Measurements from ENCODE around the gene SNX20. TPM values are rescaled to one million over a fixed set of nuclear protein-coding genes. Genes with fewer than 3 reads are reported as not detected.
A peak's percentile ranks its signal among the peaks of the same experiment; 100 is the strongest.

SNX20 gene
- total RNA-seq, 4 donors from 2014 or later, result 2.2 to 6.9 (median 4.4) TPM

DNA sequence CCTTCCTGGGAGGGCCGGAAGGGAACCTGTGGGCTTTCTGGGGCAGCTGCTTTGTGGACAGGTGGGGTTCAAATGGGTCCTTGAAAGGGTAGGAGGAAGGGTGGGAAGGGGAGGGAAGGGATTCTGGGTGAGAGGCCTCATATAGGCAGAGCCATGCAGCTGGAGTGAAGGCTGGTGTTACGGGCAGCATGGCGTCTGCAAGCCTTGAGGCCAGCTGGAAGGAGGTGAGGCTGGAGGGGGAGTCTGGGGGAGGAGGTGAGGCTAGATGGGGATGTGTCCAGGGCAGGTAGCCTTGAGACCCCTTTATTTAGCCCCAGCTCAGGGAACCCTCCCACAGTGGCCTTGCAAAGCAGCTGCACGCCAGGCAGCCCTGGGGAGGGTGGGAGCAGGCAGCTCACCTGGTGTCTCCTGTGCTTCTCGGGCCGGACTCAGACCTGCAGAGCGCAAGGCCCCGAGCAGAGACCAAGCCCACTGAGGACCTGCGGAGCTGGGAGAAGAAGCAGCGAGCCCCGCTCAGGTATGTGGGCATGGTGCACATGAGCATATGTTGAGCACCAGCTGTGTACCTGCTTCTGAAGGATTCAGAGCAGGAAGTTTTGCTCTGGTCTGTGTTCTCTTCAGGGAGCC lies 50.6 kb downstream of the SNX20 start:
- TF ChIP-seq, protein P1, sequence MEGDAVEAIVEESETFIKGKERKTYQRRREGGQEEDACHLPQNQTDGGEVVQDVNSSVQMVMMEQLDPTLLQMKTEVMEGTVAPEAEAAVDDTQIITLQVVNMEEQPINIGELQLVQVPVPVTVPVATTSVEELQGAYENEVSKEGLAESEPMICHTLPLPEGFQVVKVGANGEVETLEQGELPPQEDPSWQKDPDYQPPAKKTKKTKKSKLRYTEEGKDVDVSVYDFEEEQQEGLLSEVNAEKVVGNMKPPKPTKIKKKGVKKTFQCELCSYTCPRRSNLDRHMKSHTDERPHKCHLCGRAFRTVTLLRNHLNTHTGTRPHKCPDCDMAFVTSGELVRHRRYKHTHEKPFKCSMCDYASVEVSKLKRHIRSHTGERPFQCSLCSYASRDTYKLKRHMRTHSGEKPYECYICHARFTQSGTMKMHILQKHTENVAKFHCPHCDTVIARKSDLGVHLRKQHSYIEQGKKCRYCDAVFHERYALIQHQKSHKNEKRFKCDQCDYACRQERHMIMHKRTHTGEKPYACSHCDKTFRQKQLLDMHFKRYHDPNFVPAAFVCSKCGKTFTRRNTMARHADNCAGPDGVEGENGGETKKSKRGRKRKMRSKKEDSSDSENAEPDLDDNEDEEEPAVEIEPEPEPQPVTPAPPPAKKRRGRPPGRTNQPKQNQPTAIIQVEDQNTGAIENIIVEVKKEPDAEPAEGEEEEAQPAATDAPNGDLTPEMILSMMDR (IDR thresholded peaks at IDR 0.05), result no peak
- ATAC-seq (ENCODE audit: low FRiP score) (no peak), DNase-seq (ENCODE audit: low spot score) (no peak)

DNA sequence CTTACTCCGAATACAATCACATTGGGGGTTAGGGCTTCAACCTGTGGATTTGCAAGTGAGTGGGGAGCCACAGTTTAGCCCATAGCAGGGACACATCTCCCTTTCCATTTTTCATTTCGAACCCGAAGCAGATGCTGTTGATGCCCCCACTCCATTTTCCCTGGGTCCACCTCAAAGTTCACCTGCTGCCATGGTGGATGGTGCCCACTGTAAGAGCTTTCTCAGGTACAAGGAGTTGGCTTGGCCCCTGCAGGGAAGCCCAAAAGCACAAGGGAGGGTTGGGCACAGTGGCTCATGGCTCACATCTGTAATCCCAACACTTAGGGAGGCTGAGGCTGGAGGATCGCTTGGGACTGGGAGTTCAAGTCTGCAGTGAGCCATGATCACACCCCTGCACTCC lies 51.8 kb downstream of the SNX20 start:
- no peak for DNase-seq (ENCODE audit: low spot score)
- ATAC-seq (ENCODE audit: low FRiP score), result no peak
- TF ChIP-seq, protein P1 (IDR thresholded peaks at IDR 0.05), result no peak

DNA sequence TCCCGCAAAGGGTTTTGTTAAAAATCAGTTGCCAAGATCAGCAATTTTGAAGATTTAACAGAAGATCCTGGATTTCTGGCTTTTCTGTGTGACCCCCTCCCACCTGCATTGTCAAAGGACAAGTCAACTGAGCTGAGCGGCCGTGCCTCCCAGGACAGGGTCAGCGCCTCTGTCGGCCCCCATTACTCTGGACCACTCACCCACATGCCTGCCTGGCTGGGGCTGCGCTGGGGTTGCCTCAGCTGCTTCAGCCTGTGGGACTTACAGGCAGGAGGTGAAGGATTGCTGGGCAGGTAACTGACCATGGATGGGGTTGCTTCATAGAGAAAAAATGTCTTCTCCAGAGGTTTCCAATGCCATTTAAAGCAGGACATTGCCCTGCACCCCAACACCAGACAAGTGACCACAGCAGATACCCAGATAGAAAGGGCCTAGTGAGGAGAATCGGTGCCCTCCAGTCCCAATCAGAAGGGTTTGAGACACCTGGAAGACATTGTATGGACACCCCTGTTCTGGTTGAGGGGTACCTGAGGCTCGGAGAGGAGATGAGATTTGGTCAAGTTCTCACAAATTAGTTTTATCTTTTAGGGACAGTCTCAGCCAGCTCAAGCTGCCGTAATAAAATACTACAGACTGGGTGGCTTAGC lies 52.8 kb downstream of the SNX20 start:
- ATAC-seq (ENCODE audit: low FRiP score) (no peak), DNase-seq (ENCODE audit: low spot score) (no peak)
- TF ChIP-seq, protein P1 (IDR thresholded peaks at IDR 0.05), result no peak

DNA sequence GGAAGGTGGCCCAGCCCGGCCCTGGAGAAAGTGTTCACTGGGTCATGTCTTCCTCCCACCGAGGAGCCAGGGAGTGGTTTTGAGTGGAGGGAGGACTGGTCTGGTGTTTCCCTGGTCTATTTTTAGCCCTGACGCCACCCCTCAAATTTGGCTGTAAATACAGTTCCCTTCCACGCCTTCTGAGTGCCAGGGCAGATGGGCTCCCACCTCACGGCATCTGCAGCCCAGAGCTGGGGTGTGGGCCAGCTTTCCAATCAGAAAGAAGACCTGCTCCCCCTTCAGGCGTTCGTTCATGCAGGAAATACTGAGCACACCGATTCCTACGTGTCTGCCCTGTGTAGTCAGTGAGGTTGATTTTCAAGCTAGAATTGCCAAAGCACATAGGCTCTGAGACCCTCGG lies 53.7 kb downstream of the SNX20 start:
- TF ChIP-seq, protein P1 (IDR thresholded peaks at IDR 0.05), result no peak
- no peak for DNase-seq (ENCODE audit: low spot score)
- ATAC-seq (ENCODE audit: low FRiP score), result peak; percentile 75

DNA sequence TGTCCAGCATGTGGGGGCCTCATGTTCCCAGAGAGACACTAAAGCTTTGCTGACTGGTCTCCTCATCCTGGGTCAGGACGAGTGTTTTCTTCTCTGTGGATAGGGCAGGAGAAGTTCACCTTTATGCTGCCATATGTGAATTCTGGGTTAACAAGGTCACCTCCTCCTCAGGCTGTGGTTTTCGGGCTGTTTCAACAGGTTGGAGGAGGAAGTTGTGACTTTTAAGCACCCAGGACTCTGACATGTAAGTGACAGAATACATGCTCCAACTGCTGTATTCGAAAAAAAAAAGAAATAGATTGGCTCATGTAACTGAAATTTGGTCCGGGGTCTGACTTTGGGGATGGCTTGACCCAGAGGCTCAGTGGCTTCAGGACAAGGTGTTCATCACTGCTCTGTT lies 54.2 kb downstream of the SNX20 start:
- TF ChIP-seq, protein P1 (IDR thresholded peaks at IDR 0.05), result no peak

DNA sequence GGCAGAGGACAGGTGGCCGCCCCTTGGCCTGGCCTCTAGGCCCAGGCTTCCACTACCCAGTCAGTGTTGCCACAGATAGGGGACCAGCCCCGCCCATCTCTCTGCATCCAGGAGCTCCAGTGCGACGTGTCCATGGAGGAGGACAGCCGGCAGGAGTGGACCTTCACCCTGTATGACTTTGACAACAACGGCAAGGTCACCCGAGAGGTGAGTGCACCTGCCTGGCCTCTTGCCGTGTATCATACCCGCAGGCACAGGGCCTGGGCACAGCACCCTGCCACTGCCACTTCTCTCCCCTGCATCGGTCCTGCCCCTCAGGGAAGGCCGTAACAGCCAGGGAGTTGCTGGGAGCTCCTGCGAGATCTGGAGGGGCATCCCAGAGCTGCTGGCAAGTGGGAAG lies 55.7 kb downstream of the SNX20 start:
- no peak for DNase-seq (ENCODE audit: low spot score)
- TF ChIP-seq, protein P1 (IDR thresholded peaks at IDR 0.05), result no peak
- ATAC-seq (ENCODE audit: low FRiP score), result no peak

More for the DNA sequence above, 54.2 kb downstream of the SNX20 start:
- no peak for ATAC-seq (ENCODE audit: low FRiP score)
- DNase-seq (ENCODE audit: low spot score), result no peak

DNA sequence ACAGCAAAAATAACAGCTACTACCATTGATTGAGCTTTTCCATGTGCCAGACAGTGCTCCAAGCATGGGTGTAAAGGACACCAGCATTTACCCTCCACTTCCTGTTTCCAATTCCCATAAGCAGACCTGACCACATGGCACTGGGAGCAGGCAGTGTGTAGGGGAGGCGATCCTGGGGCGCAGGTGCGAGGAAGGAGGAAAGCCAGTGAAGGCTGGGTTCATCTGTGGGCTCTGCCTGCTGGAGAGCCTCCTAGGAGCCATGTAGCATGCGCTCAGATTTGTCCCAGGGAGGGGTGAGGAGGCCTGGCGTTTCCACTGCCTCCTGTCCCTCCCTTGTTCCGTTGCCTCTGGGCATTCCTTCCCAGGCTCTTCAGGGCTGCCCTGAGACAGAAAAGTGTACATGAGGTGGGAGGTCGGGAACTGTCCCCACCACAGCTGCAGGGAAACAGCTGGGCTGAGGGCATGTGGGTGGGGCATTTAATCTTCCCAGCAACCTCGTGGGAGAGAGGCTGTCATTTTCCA lies 56.6 kb downstream of the SNX20 start:
- ATAC-seq (ENCODE audit: low FRiP score) (no peak), DNase-seq (ENCODE audit: low spot score) (no peak)
- TF ChIP-seq, protein P1 (IDR thresholded peaks at IDR 0.05), result no peak

All from omental fat pad (tissue), 4 donors.